ENCODE results near the gene XPOT. TPM values are rescaled to one million over a fixed set of nuclear protein-coding genes. Genes with fewer than 3 reads are reported as not detected.

XPOT gene
- total RNA-seq, 1 donor from 2014 or later, result 24.5 TPM

DNA sequence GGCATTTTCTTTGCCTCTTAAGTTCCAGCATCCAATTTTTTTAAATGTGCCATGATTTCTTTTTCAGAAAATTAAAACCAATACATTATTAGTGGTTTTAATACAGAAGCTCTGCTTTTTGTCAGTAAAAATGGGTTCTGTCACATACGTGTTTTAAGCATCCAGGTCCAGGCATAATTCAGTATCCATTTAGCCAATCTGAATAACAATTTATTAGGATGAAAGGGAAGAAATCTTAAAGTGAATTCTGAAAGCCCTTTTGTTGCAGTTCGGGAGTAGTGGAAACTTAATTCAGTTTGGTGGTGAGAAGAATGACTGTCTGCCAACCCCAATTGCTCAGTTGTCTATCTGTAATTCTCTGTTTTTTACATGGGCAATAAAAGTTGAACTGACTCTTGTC, 7.2 kb downstream of the XPOT start:
- TF ChIP-seq, protein P1, sequence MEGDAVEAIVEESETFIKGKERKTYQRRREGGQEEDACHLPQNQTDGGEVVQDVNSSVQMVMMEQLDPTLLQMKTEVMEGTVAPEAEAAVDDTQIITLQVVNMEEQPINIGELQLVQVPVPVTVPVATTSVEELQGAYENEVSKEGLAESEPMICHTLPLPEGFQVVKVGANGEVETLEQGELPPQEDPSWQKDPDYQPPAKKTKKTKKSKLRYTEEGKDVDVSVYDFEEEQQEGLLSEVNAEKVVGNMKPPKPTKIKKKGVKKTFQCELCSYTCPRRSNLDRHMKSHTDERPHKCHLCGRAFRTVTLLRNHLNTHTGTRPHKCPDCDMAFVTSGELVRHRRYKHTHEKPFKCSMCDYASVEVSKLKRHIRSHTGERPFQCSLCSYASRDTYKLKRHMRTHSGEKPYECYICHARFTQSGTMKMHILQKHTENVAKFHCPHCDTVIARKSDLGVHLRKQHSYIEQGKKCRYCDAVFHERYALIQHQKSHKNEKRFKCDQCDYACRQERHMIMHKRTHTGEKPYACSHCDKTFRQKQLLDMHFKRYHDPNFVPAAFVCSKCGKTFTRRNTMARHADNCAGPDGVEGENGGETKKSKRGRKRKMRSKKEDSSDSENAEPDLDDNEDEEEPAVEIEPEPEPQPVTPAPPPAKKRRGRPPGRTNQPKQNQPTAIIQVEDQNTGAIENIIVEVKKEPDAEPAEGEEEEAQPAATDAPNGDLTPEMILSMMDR (IDR thresholded peaks at IDR 0.05), result no peak
- intact Hi-C loops (cut with DNase I), result no loop called here

DNA sequence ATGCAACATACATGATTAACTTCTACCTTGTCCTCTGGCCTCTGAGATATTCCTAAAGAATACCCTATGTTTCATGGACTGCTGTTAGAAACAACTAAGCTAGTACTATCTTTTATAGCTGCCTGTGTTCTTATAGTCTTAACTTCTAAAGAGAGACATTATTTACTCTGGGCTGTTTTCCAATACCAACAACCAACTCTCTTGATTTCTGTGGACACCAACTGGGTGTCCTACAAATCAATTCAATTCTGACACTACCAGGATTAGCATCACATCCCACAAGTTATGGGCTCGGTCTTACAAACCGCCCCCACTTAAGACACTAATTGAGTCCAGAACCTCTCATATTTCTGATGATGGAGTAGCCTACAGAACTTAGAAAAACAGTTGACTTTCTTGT, 8.3 kb downstream of the XPOT start:
- H3K36me3 ChIP-seq, result peaks cover 52 to 77% of the 10 kb centered on the region in 2 donors
- H3K4me3 ChIP-seq, result no peak overlapping the region

More for the DNA sequence above, 7.2 kb downstream of the XPOT start:
- no peaks in the 10 kb centered on the region for H3K9me3 ChIP-seq
- H3K4me1 ChIP-seq, result no peaks in the 10 kb centered on the region
- no peaks in the 10 kb centered on the region for H3K27me3 ChIP-seq
- H3K4me3 ChIP-seq, result no peak overlapping the region
- H3K27ac ChIP-seq, result no peak overlapping the region
- H3K36me3 ChIP-seq, result peaks cover 44 to 67% of the 10 kb centered on the region in 2 donors
- DNase-seq (ENCODE audit: low spot score in 2 of 2), result no peak

DNA sequence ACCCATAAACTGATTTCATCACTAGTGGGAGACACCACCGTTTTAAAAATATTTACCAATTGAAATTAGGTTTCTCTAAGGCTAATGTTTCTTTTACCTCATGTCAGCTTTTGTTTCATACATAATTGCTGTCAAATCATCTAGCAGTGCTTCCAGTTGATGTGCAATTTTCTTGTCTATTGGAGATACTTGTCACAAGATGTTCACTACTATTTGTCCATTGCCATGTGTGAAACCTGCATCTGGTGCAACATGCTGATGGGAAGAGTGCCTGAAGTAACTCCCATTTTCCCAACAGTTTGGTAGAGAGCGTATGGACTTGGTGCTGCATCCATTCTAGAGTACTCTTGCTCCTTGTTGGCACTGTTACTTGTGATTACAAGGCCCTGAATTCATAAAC, 9.7 kb downstream of the XPOT start:
- intact Hi-C loops (cut with DNase I), result no loop called here
- Histone ChIP-seq H3K9me3 (no peaks in the 10 kb centered on the region), H3K27me3 (no peaks in the 10 kb centered on the region), H3K4me3 (no peak overlapping the region), H3K4me1 (no peaks in the 10 kb centered on the region), H3K27ac (no peak overlapping the region), H3K36me3 (peaks cover 65 to 92% of the 10 kb centered on the region in 2 donors)
- TF ChIP-seq, protein P1 (IDR thresholded peaks at IDR 0.05), result no peak
- DNase-seq (ENCODE audit: low spot score in 2 of 2), result no peak

More for the DNA sequence above, 8.3 kb downstream of the XPOT start:
- Histone ChIP-seq H3K27me3 (no peaks in the 10 kb centered on the region), H3K9me3 (no peaks in the 10 kb centered on the region), H3K27ac (no peak overlapping the region), H3K4me1 (no peaks in the 10 kb centered on the region)
- TF ChIP-seq, protein P1 (IDR thresholded peaks at IDR 0.05), result no peak
- DNase-seq (ENCODE audit: low spot score in 2 of 2), result no peak
- intact Hi-C loops (cut with DNase I), result no loop called here

DNA sequence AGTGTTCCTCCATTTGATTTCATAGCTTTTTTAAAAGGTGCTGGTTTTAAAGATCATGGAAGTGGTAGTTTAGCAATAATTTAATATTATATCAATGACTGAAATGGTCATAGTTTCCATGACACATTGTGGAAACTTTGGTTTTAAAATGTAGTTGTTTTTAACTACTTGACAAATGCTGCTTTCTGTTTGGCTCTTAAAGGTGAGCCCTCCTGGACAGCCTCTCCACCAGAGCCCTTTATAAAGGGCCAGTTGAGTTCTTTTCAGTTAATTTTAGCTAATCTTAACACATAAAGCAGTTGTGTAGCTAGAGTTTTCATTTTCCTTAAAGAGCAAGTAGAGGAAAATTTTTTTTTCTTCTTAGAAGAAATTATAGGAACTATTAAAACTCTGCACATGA, 14.0 kb downstream of the XPOT start:
- Histone ChIP-seq H3K4me1 (no peaks in the 10 kb centered on the region), H3K27me3 (no peaks in the 10 kb centered on the region), H3K9me3 (no peaks in the 10 kb centered on the region), H3K4me3 (no peak overlapping the region), H3K27ac (no peak overlapping the region), H3K36me3 (peaks cover 76 to 95% of the 10 kb centered on the region in 2 donors)
- intact Hi-C loops (cut with DNase I), result no loop called here
- DNase-seq (ENCODE audit: low spot score in 2 of 2), result no peak
- TF ChIP-seq, protein P1 (IDR thresholded peaks at IDR 0.05), result no peak

DNA sequence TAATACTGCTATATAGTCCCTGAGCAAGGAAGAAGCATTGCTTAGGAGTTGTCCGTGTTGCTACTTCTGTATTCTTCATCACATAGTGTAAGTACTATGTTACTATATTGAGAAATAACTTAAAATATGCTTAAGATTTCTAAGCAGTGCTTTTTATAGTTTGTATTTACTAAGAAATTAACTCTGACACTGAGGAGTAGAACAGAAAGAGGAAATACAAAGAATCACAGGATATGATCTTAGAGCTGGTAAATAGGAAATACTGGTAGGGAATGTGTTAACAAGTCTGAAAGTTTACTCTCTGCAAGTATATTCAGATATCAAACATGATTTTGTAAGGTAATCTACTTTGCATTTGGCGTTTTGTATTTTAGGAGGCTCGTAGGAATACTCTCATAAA, 15.5 kb downstream of the XPOT start:
- no peaks in the 10 kb centered on the region for H3K9me3 ChIP-seq
- H3K4me1 ChIP-seq, result no peaks in the 10 kb centered on the region
- no peak overlapping the region for H3K27ac ChIP-seq
- H3K36me3 ChIP-seq, result peaks cover 80 to 96% of the 10 kb centered on the region in 2 donors
- H3K4me3 ChIP-seq, result no peak overlapping the region
- TF ChIP-seq, protein P1 (IDR thresholded peaks at IDR 0.05), result no peak
- no peaks in the 10 kb centered on the region for H3K27me3 ChIP-seq
- intact Hi-C loops (cut with DNase I), result no loop called here
- no peak for DNase-seq (ENCODE audit: low spot score in 2 of 2)

DNA sequence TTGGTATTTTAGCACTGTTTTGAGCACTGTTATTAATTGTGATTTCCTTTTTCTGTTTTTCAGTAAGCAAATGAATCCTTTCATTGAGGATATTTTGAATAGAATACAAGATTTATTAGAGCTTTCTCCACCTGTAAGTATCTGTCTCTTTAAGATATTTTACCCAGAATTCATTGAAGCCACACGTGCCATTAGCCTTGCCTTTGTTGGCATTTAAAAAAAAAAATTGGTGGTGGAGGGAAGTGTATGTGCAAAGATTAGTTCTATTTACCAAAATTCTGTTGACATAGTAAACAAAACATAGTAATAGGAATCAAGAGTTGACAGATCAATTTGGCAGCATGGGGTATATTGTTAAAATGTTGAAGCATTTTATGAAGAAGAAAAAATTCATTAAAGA, 23.8 kb downstream of the XPOT start:
- no peak for DNase-seq (ENCODE audit: low spot score in 2 of 2)
- no peak overlapping the region for H3K4me3 ChIP-seq
- H3K36me3 ChIP-seq, result peaks cover 81 to 92% of the 10 kb centered on the region in 2 donors
- no peak overlapping the region for H3K27ac ChIP-seq
- no peaks in the 10 kb centered on the region for H3K9me3 ChIP-seq
- intact Hi-C loops (cut with DNase I), result no loop called here
- TF ChIP-seq, protein P1 (IDR thresholded peaks at IDR 0.05), result no peak
- no peaks in the 10 kb centered on the region for H3K27me3 ChIP-seq
- no peaks in the 10 kb centered on the region for H3K4me1 ChIP-seq

Measured in ascending aorta (tissue), 2 donors.